HepG2 (cell line): Measurements from ENCODE around the gene CFAP46. TPM values are rescaled to one million over a fixed set of nuclear protein-coding genes. Genes with fewer than 3 reads are reported as not detected.

Experiments
- ATAC-seq: fragments of 200-7000 bp; cut with Tn5 transposase; 3 replicates; pipeline ENCODE4 v1.9.1; 2020; ENCODE audit warnings: mild to moderate bottlenecking, moderate library complexity
- BruUV-seq: library from RNA; stranded (reverse); fragments of 400-500 nt; replicated peaks from 2 replicates; lab custom pipeline; 2021; lab: Mats Ljungman, UMichigan
- CTCF ChIA-PET: fragments of 300-600 bp; formaldehyde crosslinking; extraction: SDS; loops from one replicate; lab custom pipeline; 2021; ENCODE audit warnings: low total read pairs, inconsistent platforms, low intra/inter-chr PET ratio; lab: Yijun Ruan, JAX
- POLR2A ChIA-PET: fragments of 350-600 bp; sonication (Branson Sonifier 250); formaldehyde crosslinking; loops from one replicate; lab custom pipeline; 2020; ENCODE audit warnings: antibody characterized with exemption, inconsistent platforms; lab: Yijun Ruan, JAX
- DNase-seq: peaks from one replicate; pipeline ENCODE4 v3.0.0-alpha.2; 2015; ENCODE audit warnings: low spot score
- FAIRE-seq: peaks from 3 replicates; lab custom pipeline; 2011; peaks lifted over from hg19 to GRCh38; lab: Jason Lieb, UNC
- H2AFZ ChIP-seq: one replicate; pipeline ENCODE4 v1.6.1; 2011; ENCODE audit warnings: low read length, inconsistent platforms
- H3K27ac ChIP-seq: fragments of 300-600 bp; 3 replicates; pipeline ENCODE4 v1.8.0; 2011; ENCODE audit warnings: mixed run types, mild to moderate bottlenecking, mixed read lengths, low read length, inconsistent platforms; ENCODE audit not compliant: insufficient read depth; ENCODE audit errors: extremely low read length
- H3K27me3 ChIP-seq, 2 experiments: fragments of 200-600 bp in 1 of 2; 2 replicates in 1 of 2; 3 replicates in 1 of 2; pipeline versions ENCODE4 v1.6.0 to v1.8.0; 2011; ENCODE audit warnings: low read length in 2 of 2, mild to moderate bottlenecking in 2 of 2, moderate library complexity in 2 of 2, inconsistent platforms in 1 of 2; ENCODE audit not compliant: insufficient read depth in 2 of 2, control insufficient read depth in 1 of 2
- H3K36me3 ChIP-seq, 2 experiments: fragments of 200-600 bp in 1 of 2; replicated peaks in 1 of 2; 2 replicates in 1 of 2; 3 replicates in 1 of 2; pipeline versions ENCODE4 v1.5.1 to v1.8.0; 2011; ENCODE audit warnings: low read length in 2 of 2, inconsistent platforms in 1 of 2; ENCODE audit not compliant: insufficient read depth in 2 of 2, control insufficient read depth in 1 of 2
- H3K4me1 ChIP-seq: 2 replicates; pipeline ENCODE4 v1.5.1; 2012; ENCODE audit warnings: low read length, inconsistent platforms; ENCODE audit not compliant: insufficient read depth
- H3K4me2 ChIP-seq: 2 replicates; pipeline ENCODE4 v1.6.0; 2011; ENCODE audit warnings: low read depth, low read length, inconsistent platforms
- H3K4me3 ChIP-seq, 3 experiments: fragments of 200-600 bp in 1 of 3; sonication (generic), shearing (Covaris generic) in 1 of 3; replicated peaks in 1 of 3; 2 replicates each; pipeline ENCODE4 v1.5.1; 2011 to 2016; ENCODE audit warnings: low read length in 3 of 3, inconsistent platforms in 2 of 3, low read depth in 2 of 3, mild to moderate bottlenecking in 2 of 3, control low read depth in 1 of 3, mixed read lengths in 1 of 3; ENCODE audit not compliant: insufficient read depth in 1 of 3
- H3K79me2 ChIP-seq: one replicate; pipeline ENCODE4 v1.6.1; 2011; ENCODE audit warnings: low read length, inconsistent platforms; ENCODE audit not compliant: insufficient read depth
- H3K9ac ChIP-seq: 2 replicates; pipeline ENCODE4 v1.6.0; 2011; ENCODE audit warnings: mild to moderate bottlenecking, low read depth, low read length, inconsistent platforms; ENCODE audit not compliant: insufficient read depth
- H3K9me3 ChIP-seq: 2 replicates; pipeline ENCODE4 v1.5.1; 2012; ENCODE audit warnings: mild to moderate bottlenecking, low read length
- H4K20me1 ChIP-seq: 2 replicates; pipeline ENCODE4 v1.6.0; 2011; ENCODE audit warnings: inconsistent platforms, mild to moderate bottlenecking, low read length, moderate library complexity; ENCODE audit not compliant: insufficient read depth
- CSRNP2 ChIP-seq: sonication (generic); formaldehyde crosslinking; conservative IDR thresholded peaks from 2 replicates; pipeline ENCODE4 v1.8.0; 2022; ENCODE audit warnings: low read depth, missing genetic modification reagents
- KDM6A ChIP-seq: IDR thresholded peaks from 2 replicates; pipeline ENCODE4 v1.6.1; 2016; ENCODE audit warnings: low read depth
- PRDM10 ChIP-seq: sonication (generic); formaldehyde crosslinking; IDR thresholded peaks from 2 replicates; pipeline ENCODE4 v1.4.0; 2020; ENCODE audit warnings: low read depth, missing genetic modification reagents
- SATB2 ChIP-seq: sonication (generic); formaldehyde crosslinking; IDR thresholded peaks from 2 replicates; pipeline ENCODE4 v1.5.0; 2020; ENCODE audit warnings: missing genetic modification reagents
- ZNF235 ChIP-seq: sonication (generic); formaldehyde crosslinking; IDR thresholded peaks from 2 replicates; pipeline ENCODE4 v1.8.1; 2023; ENCODE audit warnings: mild to moderate bottlenecking, missing genetic modification reagents, borderline replicate concordance
- ZNF260 ChIP-seq: sonication (generic); formaldehyde crosslinking; IDR thresholded peaks from 2 replicates; pipeline ENCODE4 v1.4.0; 2020; ENCODE audit warnings: missing genetic modification reagents, low read depth, mild to moderate bottlenecking, borderline replicate concordance
- WGBS: methylation state at CpG from one replicate; pipeline ENCODE4 v1.1.6; 2017; ENCODE audit warnings: low lambda C conversion rate; 5-methylcytosine and 5-hydroxymethylcytosine counted together
- in situ Hi-C: cut with HindIII; loops from 2 replicates; pipeline ENCODE4 v1.10.0; 2017; ENCODE audit warnings: low pct_unique_long_range_greater_than_20kb; ENCODE audit not compliant: extremely low pct_ligation_motif_present
- intact Hi-C: fragments of 100-400 bp; cut with micrococcal nuclease; formaldehyde crosslinking; loops from one replicate; pipeline ENCODE4 v1.10.0; 2022; ENCODE audit not compliant: unreplicated experiment
- polyA plus RNA-seq, 8 experiments: library from polyadenylated mRNA; depleted of rRNA in 3 of 8; stranded (reverse) in 7 of 8; unstranded in 1 of 8; fragments of >200 nt; fragmentation: Illumina TruSeq in 4 of 8; extraction: Trizol in 4 of 8; gene quantifications; 2 replicates each; pipeline versions ENCODE4 v1.2.1 to v1.2.3, GENCODE V29; 2011 to 2016; ENCODE audit warnings: low read depth in 4 of 8, missing spikeins in 1 of 8, mixed read lengths in 1 of 8; ENCODE audit not compliant: insufficient read depth in 1 of 8
- total RNA-seq, 5 experiments: library from RNA; depleted of rRNA; stranded (reverse); fragments of >200 nt; fragmentation: Illumina TruSeq; extraction: Trizol; gene quantifications; 2 replicates each; pipeline ENCODE4 v1.2.3, GENCODE V29; 2016; ENCODE audit warnings: low read depth in 1 of 5
- TF ChIP-seq, protein P1 (sequence below): sonication (generic); formaldehyde crosslinking; IDR thresholded peaks from 2 replicates; pipeline ENCODE4 v1.4.0; 2020; ENCODE audit warnings: missing genetic modification reagents

CFAP46 gene
- total and polyA plus RNA-seq, 2 of the 13 experiments (the other 11 are each of a cell fraction or from before 2014, with no cell fraction given), result 0.24 to 0.84 TPM

GRCh38 chr10:132817701-132818211, 124.6 kb downstream of the CFAP46 start:
- POLR2A ChIA-PET, result no interaction called here
- WGBS, result 32% methylated on average over 7 of the region's 29 CpGs
- no TSS peak for BruUV-seq
- peaks cover 12% of the 10 kb centered on the region for H3K9me3 ChIP-seq
- intact Hi-C loops, result no loop called here
- DNase-seq, result no peak
- no peak overlapping the region for H3K4me3 ChIP-seq
- CTCF ChIA-PET, result no interaction called here
- H3K36me3 ChIP-seq, result no peaks in the 10 kb centered on the region
- H3K4me1 ChIP-seq, result no peaks in the 10 kb centered on the region
- ATAC-seq, result no peak
- in situ Hi-C loops, result no loop called here
- H2AFZ ChIP-seq, result no peak overlapping the region
- FAIRE-seq, result no peak
- TF ChIP-seq KDM6A, result no peak
- TF ChIP-seq ZNF260 (CRISPR knock-in tag), result no peak
- TF ChIP-seq, protein P1, sequence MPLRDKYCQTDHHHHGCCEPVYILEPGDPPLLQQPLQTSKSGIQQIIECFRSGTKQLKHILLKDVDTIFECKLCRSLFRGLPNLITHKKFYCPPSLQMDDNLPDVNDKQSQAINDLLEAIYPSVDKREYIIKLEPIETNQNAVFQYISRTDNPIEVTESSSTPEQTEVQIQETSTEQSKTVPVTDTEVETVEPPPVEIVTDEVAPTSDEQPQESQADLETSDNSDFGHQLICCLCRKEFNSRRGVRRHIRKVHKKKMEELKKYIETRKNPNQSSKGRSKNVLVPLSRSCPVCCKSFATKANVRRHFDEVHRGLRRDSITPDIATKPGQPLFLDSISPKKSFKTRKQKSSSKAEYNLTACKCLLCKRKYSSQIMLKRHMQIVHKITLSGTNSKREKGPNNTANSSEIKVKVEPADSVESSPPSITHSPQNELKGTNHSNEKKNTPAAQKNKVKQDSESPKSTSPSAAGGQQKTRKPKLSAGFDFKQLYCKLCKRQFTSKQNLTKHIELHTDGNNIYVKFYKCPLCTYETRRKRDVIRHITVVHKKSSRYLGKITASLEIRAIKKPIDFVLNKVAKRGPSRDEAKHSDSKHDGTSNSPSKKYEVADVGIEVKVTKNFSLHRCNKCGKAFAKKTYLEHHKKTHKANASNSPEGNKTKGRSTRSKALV (CRISPR knock-in tag), result no peak
- no peak for TF ChIP-seq PRDM10 (CRISPR knock-in tag)
- TF ChIP-seq CSRNP2 (CRISPR knock-in tag), result no peak
- TF ChIP-seq SATB2, result no peak
- TF ChIP-seq ZNF235 (CRISPR knock-in tag), result no peak
- H3K4me2 ChIP-seq, result no peak overlapping the region
- no peak overlapping the region for H3K9ac ChIP-seq
- H3K79me2 ChIP-seq, result no peaks in the 10 kb centered on the region
- H3K27ac ChIP-seq, result no peak overlapping the region
- H4K20me1 ChIP-seq, result no peaks in the 10 kb centered on the region
- H3K27me3 ChIP-seq, result peaks cover 3 to 40% of the 10 kb centered on the region in 2 experiments; a peak in 4 of 5 replicates
